Keratinocyte (primary cell): ENCODE results near the gene GPC5. TPM values are rescaled to one million over a fixed set of nuclear protein-coding genes. Genes with fewer than 3 reads are reported as not detected.

Experiments used
- DNase-seq: peaks from one replicate; pipeline ENCODE4 v3.0.0-alpha.2; 2011; ENCODE audit warnings: low read depth, missing footprints, low spot score
- FAIRE-seq: peaks from 2 replicates; lab custom pipeline; 2011; peaks lifted over from hg19 to GRCh38; lab: Jason Lieb, UNC
- H2AFZ ChIP-seq: 2 replicates; pipeline ENCODE4 v1.6.0; 2012; ENCODE audit warnings: low read length, control low read depth, inconsistent platforms; ENCODE audit not compliant: control insufficient read depth
- H3K27ac ChIP-seq: 2 replicates; pipeline ENCODE4 v1.5.1; 2011; ENCODE audit warnings: low read length; ENCODE audit not compliant: control insufficient read depth, insufficient read depth
- H3K27me3 ChIP-seq: 3 replicates; pipeline ENCODE4 v1.6.0; 2011; ENCODE audit warnings: low read length; ENCODE audit not compliant: control insufficient read depth, insufficient read depth; ENCODE audit errors: extremely low read depth
- H3K36me3 ChIP-seq, 2 experiments: 2 replicates in 1 of 2; 3 replicates in 1 of 2; pipeline ENCODE4 v1.5.1; 2011; ENCODE audit warnings: low read length in 2 of 2, mild to moderate bottlenecking in 1 of 2; ENCODE audit not compliant: control insufficient read depth in 2 of 2, insufficient read depth in 2 of 2; ENCODE audit errors: extremely low read depth in 1 of 2
- H3K4me1 ChIP-seq: 3 replicates; pipeline ENCODE4 v1.5.1; 2011; ENCODE audit warnings: low read length; ENCODE audit not compliant: control insufficient read depth, insufficient read depth; ENCODE audit errors: extremely low read depth
- H3K4me2 ChIP-seq: 3 replicates; pipeline ENCODE4 v1.6.0; 2011; ENCODE audit warnings: low read depth, low read length; ENCODE audit not compliant: control insufficient read depth, insufficient read depth; ENCODE audit errors: extremely low read depth
- H3K4me3 ChIP-seq, 3 experiments: fragments of 200-600 bp in 1 of 3; sonication (generic) in 1 of 3; 2 replicates in 2 of 3; 3 replicates in 1 of 3; pipeline ENCODE4 v1.5.1; 2011 to 2016; ENCODE audit warnings: low read length in 3 of 3, mild to moderate bottlenecking in 3 of 3, control low read depth in 2 of 3, inconsistent platforms in 1 of 3, low read depth in 1 of 3, mixed read lengths in 1 of 3, mixed run types in 1 of 3, moderate library complexity in 1 of 3; ENCODE audit not compliant: control insufficient read depth in 2 of 3, insufficient read depth in 2 of 3; ENCODE audit errors: extremely low read depth in 1 of 3
- H3K79me2 ChIP-seq: 2 replicates; pipeline ENCODE4 v1.6.0; 2012; ENCODE audit warnings: low read length; ENCODE audit not compliant: control insufficient read depth, insufficient read depth
- H3K9ac ChIP-seq: 3 replicates; pipeline ENCODE4 v1.6.0; 2011; ENCODE audit warnings: low read length; ENCODE audit not compliant: control insufficient read depth, insufficient read depth; ENCODE audit errors: extremely low read depth
- H3K9me1 ChIP-seq: 3 replicates; pipeline ENCODE4 v1.6.0; 2011; ENCODE audit warnings: low read length; ENCODE audit not compliant: control insufficient read depth, insufficient read depth; ENCODE audit errors: extremely low read depth
- H3K9me3 ChIP-seq: 2 replicates; pipeline ENCODE4 v1.5.1; 2012; ENCODE audit warnings: low read depth, low read length; ENCODE audit not compliant: control insufficient read depth
- H4K20me1 ChIP-seq: 3 replicates; pipeline ENCODE4 v1.6.0; 2011; ENCODE audit warnings: low read length; ENCODE audit not compliant: control insufficient read depth, insufficient read depth; ENCODE audit errors: extremely low read depth
- EZH2 ChIP-seq: IDR thresholded peaks from one replicate; pipeline ENCODE4 v1.6.1; 2012; ENCODE audit warnings: inconsistent platforms, mild to moderate bottlenecking, low read length, moderate library complexity
- dilution Hi-C: fragments of 300-500 bp; cut with MboI; formaldehyde crosslinking; loops from one replicate; pipeline ENCODE4 v1.7.0; 2020; ENCODE audit warnings: low sequenced_read_pairs; ENCODE audit not compliant: extremely low pct_ligation_motif_present
- polyA plus RNA-seq, 5 experiments: library from polyadenylated mRNA; depleted of rRNA in 3 of 5; stranded (reverse) in 3 of 5; stranded (forward) in 1 of 5; unstranded in 1 of 5; fragments of >200 nt; gene quantifications; 1 replicate in 1 of 5; 2 replicates in 3 of 5; 3 replicates in 1 of 5; pipeline versions ENCODE4 v1.2.1 to v1.2.3, GENCODE V29; 2011 to 2012; ENCODE audit warnings: missing spikeins in 2 of 5, low read depth in 1 of 5, low replicate concordance in 1 of 5
- TF ChIP-seq, protein P1 (sequence below), 3 experiments: IDR thresholded peaks in 1 of 3; conservative IDR thresholded peaks in 1 of 3; optimal IDR thresholded peaks in 1 of 3; 2 replicates in 2 of 3; 3 replicates in 1 of 3; pipeline versions ENCODE3 to v1.5.1; 2011; ENCODE audit warnings: low read length in 3 of 3, mild to moderate bottlenecking in 3 of 3, moderate library complexity in 2 of 3, control low read depth in 1 of 3, inconsistent platforms in 1 of 3; ENCODE audit not compliant: insufficient read depth in 2 of 3; ENCODE audit errors: extremely low read depth in 1 of 3

The GPC5 gene
- polyA plus RNA-seq, 1 donor (not counting 4 experiments of a cell fraction or from before 2014, with no cell fraction given), result 0.10 TPM

DNA sequence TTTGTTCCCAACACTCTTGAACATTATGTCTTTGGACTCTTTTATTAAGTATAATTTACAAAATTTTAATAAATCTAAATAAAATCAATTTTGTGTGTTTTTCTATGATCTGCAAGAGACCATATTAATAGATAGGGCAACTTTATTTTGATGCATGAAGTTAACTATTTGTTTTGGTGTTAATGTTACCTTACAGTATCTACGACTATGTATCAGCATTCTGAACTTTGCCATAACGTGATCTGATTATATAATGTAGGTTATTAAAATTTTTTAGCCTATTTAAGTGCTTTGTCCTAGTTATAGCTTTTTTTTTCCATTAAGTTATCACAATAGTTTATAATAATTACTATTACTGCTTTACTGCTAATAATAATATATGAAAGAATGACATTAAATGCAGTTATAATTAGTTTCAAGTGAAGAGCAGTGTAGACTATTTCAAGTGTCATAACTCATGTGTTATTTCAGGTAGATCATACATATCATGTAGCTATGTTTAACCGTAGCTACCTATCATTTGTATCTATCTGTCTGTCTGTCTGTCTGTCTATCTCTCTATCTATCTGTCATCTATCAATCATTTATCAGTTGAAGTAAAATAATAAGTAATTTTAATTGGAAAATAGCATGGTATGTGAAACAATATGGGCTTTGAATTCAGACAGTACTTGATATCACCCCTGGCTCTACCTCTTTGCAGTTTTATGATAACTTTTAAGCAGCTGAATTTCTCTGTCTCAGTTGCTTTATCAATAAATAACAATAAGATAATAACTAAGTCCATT is 229.7 kb downstream of the GPC5 start:
- TF ChIP-seq EZH2, result no peak
- TF ChIP-seq, protein P1, sequence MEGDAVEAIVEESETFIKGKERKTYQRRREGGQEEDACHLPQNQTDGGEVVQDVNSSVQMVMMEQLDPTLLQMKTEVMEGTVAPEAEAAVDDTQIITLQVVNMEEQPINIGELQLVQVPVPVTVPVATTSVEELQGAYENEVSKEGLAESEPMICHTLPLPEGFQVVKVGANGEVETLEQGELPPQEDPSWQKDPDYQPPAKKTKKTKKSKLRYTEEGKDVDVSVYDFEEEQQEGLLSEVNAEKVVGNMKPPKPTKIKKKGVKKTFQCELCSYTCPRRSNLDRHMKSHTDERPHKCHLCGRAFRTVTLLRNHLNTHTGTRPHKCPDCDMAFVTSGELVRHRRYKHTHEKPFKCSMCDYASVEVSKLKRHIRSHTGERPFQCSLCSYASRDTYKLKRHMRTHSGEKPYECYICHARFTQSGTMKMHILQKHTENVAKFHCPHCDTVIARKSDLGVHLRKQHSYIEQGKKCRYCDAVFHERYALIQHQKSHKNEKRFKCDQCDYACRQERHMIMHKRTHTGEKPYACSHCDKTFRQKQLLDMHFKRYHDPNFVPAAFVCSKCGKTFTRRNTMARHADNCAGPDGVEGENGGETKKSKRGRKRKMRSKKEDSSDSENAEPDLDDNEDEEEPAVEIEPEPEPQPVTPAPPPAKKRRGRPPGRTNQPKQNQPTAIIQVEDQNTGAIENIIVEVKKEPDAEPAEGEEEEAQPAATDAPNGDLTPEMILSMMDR (optimal IDR thresholded peaks at IDR 0.05 in 1 of 3, IDR thresholded peaks at IDR 0.05 in 1 of 3, conservative IDR thresholded peaks at IDR 0.05 in 1 of 3; ENCODE audit: extremely low read depth in 1 of 3, insufficient read depth in 2 of 3, low read length in 3 of 3), result no peak
- dilution Hi-C loops, result no loop called here
- H3K9me3 ChIP-seq, result no peaks in the 10 kb centered on the region
- no peak overlapping the region for H2AFZ ChIP-seq
- no peaks in the 10 kb centered on the region for H3K9me1 ChIP-seq
- no peak overlapping the region for H3K4me3 ChIP-seq
- no peaks in the 10 kb centered on the region for H3K36me3 ChIP-seq
- no peak for DNase-seq
- no peaks in the 10 kb centered on the region for H3K27me3 ChIP-seq
- H4K20me1 ChIP-seq, result no peaks in the 10 kb centered on the region
- no peak for FAIRE-seq
- peaks cover 2% of the 10 kb centered on the region for H3K4me1 ChIP-seq
- H3K27ac ChIP-seq, result no peak overlapping the region
- no peak overlapping the region for H3K4me2 ChIP-seq
- no peaks in the 10 kb centered on the region for H3K79me2 ChIP-seq
- H3K9ac ChIP-seq, result no peak overlapping the region

DNA sequence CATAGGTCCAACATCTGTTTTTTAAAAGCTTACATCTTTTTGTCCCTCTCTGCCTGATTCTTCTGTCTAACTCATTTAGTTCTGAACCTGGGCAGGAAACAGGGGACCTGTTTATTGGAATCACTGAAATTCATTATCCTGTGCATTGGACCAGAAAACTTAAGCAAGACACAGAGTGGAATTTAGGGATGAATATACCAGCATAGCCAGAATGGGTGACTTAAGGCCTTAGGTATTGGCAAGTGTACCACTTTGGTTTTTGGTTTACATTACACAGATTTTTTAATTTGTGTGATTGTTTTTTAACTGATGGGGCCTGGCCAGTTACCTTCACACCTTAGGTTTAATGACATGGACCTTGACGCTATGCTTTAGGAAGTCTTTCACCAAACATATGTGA is 232.5 kb downstream of the GPC5 start:
- no peak for TF ChIP-seq EZH2
- TF ChIP-seq, protein P1 (optimal IDR thresholded peaks at IDR 0.05 in 1 of 3, IDR thresholded peaks at IDR 0.05 in 1 of 3, conservative IDR thresholded peaks at IDR 0.05 in 1 of 3; ENCODE audit: extremely low read depth in 1 of 3, insufficient read depth in 2 of 3, low read length in 3 of 3), result no peak
- Histone ChIP-seq H4K20me1 (no peaks in the 10 kb centered on the region), H3K79me2 (no peaks in the 10 kb centered on the region), H3K36me3 (no peaks in the 10 kb centered on the region), H3K27ac (no peak overlapping the region), H3K9me1 (no peaks in the 10 kb centered on the region), H3K9me3 (no peaks in the 10 kb centered on the region), H3K4me1 (peaks cover 2% of the 10 kb centered on the region), H3K4me2 (no peak overlapping the region), H3K9ac (no peak overlapping the region), H3K4me3 (no peak overlapping the region), H3K27me3 (no peaks in the 10 kb centered on the region), H2AFZ (no peak overlapping the region)
- DNase-seq, result no peak
- FAIRE-seq, result no peak
- dilution Hi-C loops, result no loop called here
